SK-N-SH treated with all-trans-retinoic acid at 6 μM for 48 hours (cell line): Measurements from ENCODE around the gene KRT20.

ENCODE experiments used
- ARNTL ChIP-seq: fragments of 450-650 bp; formaldehyde crosslinking; IDR thresholded peaks from 2 replicates; pipeline ENCODE4 v1.5.0; 2020; ENCODE audit warnings: low read depth, mild to moderate bottlenecking, moderate library complexity, borderline replicate concordance
- CSDC2 ChIP-seq: fragments of 250-450 bp; sonication (Bioruptor Pico); IDR thresholded peaks from 2 replicates; pipeline ENCODE4 v1.5.0; 2020; ENCODE audit warnings: mild to moderate bottlenecking, moderate library complexity
- OSR1 ChIP-seq: fragments of 250-450 bp; sonication (Bioruptor Pico); IDR thresholded peaks from 2 replicates; pipeline ENCODE4 v1.8.0; 2022; ENCODE audit warnings: moderate library complexity, mild to moderate bottlenecking, inconsistent platforms
- PPARA ChIP-seq: fragments of 250-450 bp; sonication (Bioruptor Pico); IDR thresholded peaks from 2 replicates; pipeline ENCODE4 v1.5.0; 2020; ENCODE audit warnings: mild to moderate bottlenecking, borderline replicate concordance
- RARB ChIP-seq: fragments of 250-450 bp; sonication (Bioruptor Pico); IDR thresholded peaks from 2 replicates; pipeline ENCODE4 v1.8.0; 2021; ENCODE audit warnings: mild to moderate bottlenecking, moderate library complexity
- TOX ChIP-seq: fragments of 250-450 bp; sonication (Bioruptor Pico); IDR thresholded peaks from 2 replicates; pipeline ENCODE4 v1.8.0; 2021; ENCODE audit warnings: mild to moderate bottlenecking, moderate library complexity, borderline replicate concordance
- ZC3H10 ChIP-seq: fragments of 250-450 bp; sonication (Bioruptor Pico); IDR thresholded peaks from 2 replicates; pipeline ENCODE4 v1.5.1; 2021; ENCODE audit warnings: mild to moderate bottlenecking, moderate library complexity
- ZFP3 ChIP-seq: fragments of 250-450 bp; sonication (Bioruptor Pico); IDR thresholded peaks from 2 replicates; pipeline ENCODE4 v1.5.0; 2020; ENCODE audit warnings: mild to moderate bottlenecking, moderate library complexity
- ZFP30 ChIP-seq: fragments of 450-650 bp; formaldehyde crosslinking; IDR thresholded peaks from 2 replicates; pipeline ENCODE4 v1.5.0; 2022; ENCODE audit warnings: mild to moderate bottlenecking, moderate library complexity
- TF ChIP-seq, protein P1 (sequence below): fragments of 250-450 bp; sonication (Bioruptor Pico); IDR thresholded peaks from 2 replicates; pipeline ENCODE4 v1.8.0; 2020; ENCODE audit warnings: mild to moderate bottlenecking, moderate library complexity, borderline replicate concordance
- TF ChIP-seq, protein P2 (sequence below): fragments of 250-450 bp; sonication (Bioruptor Pico); IDR thresholded peaks from 2 replicates; pipeline ENCODE4 v1.8.0; 2021; ENCODE audit warnings: low read depth, mild to moderate bottlenecking, moderate library complexity, borderline replicate concordance
- TF ChIP-seq, protein P3 (sequence below): fragments of 250-450 bp; sonication (Bioruptor Pico); IDR thresholded peaks from 2 replicates; pipeline ENCODE4 v1.5.0; 2020; ENCODE audit warnings: mild to moderate bottlenecking, moderate library complexity

DNA sequence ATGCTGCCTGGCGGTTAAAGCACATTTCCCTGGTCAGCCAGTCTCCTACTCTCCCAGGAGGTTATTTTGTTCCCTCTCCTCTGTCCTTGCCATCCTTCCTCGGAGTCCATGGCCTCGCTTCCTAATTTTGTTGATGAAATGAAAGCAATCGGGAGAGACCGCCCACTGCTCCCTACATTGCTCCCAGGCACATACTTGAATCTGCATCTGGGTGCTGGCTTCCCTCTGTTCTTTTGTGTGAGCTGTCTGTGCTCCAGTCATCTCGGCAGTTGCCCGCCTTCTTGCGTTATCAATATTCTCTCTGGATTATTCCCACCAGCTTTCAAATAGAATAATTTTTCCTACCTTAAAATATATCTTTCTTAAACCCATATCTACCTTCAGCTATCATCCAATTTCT, 41.3 kb upstream of the KRT20 start:
- TF ChIP-seq TOX (CRISPR knock-in tag) (no peak), OSR1 (CRISPR knock-in tag) (no peak), ZFP30 (CRISPR knock-in tag) (no peak), CSDC2 (CRISPR knock-in tag) (no peak), RARB (CRISPR knock-in tag) (no peak), ARNTL (CRISPR knock-in tag) (no peak), ZC3H10 (CRISPR knock-in tag) (no peak), ZFP3 (no peak), PPARA (CRISPR knock-in tag) (no peak)
- TF ChIP-seq, protein P1, sequence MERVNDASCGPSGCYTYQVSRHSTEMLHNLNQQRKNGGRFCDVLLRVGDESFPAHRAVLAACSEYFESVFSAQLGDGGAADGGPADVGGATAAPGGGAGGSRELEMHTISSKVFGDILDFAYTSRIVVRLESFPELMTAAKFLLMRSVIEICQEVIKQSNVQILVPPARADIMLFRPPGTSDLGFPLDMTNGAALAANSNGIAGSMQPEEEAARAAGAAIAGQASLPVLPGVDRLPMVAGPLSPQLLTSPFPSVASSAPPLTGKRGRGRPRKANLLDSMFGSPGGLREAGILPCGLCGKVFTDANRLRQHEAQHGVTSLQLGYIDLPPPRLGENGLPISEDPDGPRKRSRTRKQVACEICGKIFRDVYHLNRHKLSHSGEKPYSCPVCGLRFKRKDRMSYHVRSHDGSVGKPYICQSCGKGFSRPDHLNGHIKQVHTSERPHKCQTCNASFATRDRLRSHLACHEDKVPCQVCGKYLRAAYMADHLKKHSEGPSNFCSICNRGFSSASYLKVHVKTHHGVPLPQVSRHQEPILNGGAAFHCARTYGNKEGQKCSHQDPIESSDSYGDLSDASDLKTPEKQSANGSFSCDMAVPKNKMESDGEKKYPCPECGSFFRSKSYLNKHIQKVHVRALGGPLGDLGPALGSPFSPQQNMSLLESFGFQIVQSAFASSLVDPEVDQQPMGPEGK (CRISPR knock-in tag) = no peak
- TF ChIP-seq, protein P2, sequence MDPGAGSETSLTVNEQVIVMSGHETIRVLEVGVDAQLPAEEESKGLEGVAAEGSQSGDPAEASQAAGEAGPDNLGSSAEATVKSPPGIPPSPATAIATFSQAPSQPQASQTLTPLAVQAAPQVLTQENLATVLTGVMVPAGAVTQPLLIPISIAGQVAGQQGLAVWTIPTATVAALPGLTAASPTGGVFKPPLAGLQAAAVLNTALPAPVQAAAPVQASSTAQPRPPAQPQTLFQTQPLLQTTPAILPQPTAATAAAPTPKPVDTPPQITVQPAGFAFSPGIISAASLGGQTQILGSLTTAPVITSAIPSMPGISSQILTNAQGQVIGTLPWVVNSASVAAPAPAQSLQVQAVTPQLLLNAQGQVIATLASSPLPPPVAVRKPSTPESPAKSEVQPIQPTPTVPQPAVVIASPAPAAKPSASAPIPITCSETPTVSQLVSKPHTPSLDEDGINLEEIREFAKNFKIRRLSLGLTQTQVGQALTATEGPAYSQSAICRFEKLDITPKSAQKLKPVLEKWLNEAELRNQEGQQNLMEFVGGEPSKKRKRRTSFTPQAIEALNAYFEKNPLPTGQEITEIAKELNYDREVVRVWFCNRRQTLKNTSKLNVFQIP (CRISPR knock-in tag) = no peak
- TF ChIP-seq, protein P3, sequence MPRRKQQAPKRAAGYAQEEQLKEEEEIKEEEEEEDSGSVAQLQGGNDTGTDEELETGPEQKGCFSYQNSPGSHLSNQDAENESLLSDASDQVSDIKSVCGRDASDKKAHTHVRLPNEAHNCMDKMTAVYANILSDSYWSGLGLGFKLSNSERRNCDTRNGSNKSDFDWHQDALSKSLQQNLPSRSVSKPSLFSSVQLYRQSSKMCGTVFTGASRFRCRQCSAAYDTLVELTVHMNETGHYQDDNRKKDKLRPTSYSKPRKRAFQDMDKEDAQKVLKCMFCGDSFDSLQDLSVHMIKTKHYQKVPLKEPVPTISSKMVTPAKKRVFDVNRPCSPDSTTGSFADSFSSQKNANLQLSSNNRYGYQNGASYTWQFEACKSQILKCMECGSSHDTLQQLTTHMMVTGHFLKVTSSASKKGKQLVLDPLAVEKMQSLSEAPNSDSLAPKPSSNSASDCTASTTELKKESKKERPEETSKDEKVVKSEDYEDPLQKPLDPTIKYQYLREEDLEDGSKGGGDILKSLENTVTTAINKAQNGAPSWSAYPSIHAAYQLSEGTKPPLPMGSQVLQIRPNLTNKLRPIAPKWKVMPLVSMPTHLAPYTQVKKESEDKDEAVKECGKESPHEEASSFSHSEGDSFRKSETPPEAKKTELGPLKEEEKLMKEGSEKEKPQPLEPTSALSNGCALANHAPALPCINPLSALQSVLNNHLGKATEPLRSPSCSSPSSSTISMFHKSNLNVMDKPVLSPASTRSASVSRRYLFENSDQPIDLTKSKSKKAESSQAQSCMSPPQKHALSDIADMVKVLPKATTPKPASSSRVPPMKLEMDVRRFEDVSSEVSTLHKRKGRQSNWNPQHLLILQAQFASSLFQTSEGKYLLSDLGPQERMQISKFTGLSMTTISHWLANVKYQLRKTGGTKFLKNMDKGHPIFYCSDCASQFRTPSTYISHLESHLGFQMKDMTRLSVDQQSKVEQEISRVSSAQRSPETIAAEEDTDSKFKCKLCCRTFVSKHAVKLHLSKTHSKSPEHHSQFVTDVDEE = no peak
